NCI-H2029 (cell line): ENCODE results near the gene IGSF3.
"Not testable (repeated sequence)": the region's sequence is repeated elsewhere in the genome, so short reads cannot be mapped to it uniquely, and the experiment has no call there.

Experiments
- DNase-seq: peaks from one replicate; lab custom pipeline; 2025; lab: John Stamatoyannopoulos, UW

IGSF3 gene

DNA sequence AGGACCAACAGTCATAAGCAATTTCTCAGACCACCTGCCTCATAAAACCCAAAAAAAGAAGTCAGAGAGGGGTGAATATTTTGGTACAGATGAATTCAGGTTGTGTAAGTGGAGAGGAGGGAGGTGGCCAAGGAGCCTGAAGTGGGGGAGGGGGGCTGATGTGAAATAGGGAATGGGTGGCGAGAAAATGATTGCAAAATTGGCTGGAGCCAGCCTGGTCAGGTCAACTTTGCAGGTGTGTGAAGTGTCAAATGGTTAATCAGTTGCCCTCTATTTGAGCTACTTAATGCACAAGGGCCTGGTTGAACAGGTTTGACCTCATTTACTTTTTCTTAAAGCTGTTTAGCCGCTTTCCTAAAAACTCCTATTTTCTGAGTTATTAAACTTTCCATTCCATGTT is 38.1 kb downstream of the IGSF3 start:
- not testable (repeated sequence) for DNase-seq

DNA sequence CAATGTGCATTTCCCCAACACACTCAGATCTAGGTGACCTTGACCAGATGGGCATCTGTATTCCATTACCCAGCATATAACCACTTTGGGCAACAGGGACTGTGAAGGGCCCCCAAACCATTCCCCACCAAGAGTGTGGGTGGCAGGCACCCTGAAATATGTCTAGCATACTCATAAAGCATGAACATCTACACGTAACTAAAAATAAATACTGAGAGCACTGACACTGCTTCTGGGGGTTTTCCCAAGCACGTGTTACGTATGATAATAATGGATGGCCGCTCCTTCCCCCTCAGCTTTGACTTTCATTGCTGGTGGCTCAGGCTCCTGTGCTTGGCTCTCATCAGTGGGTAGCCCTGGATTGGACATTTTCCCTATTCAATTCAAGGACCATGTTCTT is 39.1 kb downstream of the IGSF3 start:
- DNase-seq: no peak

GRCh38 chr1:116627357-116627756 is 40.2 kb downstream of the IGSF3 start:
- DNase-seq: not testable (repeated sequence)

DNA sequence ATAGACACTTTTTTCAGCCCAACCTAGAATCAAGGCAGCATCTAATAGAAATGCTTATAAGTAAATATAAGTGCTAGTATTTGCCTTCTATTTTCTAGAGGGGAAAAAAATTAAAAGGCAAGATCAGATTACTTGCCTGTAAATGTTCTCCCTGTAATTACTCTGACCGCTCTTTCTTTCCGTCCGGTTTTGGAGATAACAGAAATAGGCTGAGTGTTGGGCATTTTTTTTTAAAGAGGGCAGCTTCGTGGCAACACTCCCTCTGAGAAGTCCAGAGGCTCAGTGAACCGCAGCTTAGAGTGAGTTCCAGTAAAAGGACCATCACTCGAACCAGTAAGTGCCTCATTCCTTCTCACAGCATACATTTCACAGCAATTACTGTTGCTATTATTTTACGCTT is 40.6 kb downstream of the IGSF3 start:
- DNase-seq: not testable (repeated sequence)

DNA sequence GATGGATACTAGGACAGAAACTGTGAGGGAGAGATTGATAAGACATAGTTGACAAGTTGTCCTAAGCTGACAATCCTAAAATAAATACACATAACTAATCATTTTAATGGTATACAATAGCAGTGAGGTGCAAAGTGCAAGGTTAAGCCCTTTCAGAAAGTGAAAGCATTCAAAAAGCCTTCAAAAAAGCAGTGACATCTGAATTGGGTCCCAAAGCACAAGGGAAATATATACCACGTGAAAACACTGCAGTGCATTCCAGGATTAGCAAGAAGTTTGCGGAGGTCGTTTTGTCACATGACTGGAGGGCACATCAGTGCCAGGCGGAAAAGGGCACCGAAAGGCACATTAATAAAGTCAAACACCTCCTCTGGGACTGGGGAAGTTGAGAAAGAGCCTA is 42.4 kb downstream of the IGSF3 start:
- not testable (repeated sequence) for DNase-seq

DNA sequence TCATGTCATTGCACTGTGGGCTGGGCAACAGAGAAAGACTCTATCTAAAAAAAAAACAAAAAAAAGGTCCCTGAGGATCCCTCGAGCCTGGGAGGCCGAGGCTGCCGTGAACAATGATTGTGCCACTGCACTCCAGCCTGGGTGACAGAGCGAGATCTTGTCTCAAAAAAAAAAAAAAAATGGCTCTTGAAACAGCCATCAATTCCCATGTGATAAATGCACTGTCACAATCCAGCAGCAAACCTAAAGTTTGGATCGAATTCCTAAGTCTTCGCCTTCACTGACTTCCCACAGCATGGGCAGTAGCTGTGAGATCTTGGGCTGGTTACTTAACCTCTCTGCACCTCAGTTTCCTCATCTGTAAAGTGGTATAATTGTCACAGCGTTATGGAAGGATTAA is 43.5 kb downstream of the IGSF3 start:
- DNase-seq: no peak

GRCh38 chr1:116622496-116622895 is 45.0 kb downstream of the IGSF3 start:
- DNase-seq: not testable (repeated sequence)

DNA sequence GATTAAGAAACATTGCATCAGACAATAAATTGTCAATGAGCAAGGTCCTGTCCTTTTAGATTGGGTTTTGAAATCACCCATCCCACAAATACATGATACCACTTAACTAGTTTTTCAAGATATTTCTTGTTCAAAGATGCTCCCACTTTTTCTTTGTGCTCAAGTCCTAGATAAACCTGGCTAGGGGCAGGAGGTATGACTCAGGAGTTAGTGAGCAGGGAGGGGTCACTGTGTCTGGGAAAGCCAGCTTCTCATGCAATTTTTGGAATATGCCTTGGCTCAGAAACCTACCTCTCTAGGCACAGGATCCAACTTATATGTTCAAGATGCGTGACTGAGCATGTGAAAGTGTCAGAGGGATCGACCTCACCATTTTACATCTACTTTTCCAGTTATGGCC is 45.8 kb downstream of the IGSF3 start:
- not testable (repeated sequence) for DNase-seq

DNA sequence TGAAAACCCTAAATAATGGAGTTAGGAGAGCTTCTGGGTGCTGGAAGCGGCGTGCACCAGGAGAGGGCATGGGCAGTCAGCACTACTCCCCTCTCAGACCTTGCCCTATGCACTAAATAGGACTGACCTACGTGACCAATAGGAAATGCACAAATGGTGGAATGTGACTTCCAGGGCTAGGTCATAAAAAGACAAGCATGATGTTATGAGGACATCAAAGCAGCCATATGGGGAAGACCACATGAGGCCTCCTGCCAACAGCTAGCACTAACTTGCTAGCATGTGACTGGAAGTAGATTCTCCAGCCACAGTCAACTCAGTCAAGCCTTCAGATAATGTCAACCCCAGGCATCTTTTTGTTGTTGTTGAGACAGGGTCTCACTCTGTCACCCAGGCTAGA is 47.1 kb downstream of the IGSF3 start:
- not testable (repeated sequence) for DNase-seq

DNA sequence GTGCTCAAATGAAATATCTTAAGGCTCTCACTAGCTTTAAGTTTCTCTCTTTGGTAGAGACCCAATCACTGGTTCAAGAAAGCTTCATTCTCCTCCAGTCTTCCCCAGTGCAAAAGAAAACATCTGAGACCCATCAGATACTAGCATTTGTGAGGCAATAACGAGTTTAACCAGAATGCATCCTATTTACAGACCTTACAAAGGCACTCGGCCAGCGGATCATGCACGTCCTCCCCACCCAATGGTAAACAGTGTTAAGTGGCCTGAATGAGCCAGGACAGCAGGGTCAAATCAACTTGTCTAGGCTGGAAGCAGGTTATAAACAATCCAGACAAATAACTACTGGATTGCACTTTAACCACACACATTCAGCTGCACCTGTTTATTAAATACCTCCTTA is 48.4 kb downstream of the IGSF3 start:
- DNase-seq: peak; percentile 49

DNA sequence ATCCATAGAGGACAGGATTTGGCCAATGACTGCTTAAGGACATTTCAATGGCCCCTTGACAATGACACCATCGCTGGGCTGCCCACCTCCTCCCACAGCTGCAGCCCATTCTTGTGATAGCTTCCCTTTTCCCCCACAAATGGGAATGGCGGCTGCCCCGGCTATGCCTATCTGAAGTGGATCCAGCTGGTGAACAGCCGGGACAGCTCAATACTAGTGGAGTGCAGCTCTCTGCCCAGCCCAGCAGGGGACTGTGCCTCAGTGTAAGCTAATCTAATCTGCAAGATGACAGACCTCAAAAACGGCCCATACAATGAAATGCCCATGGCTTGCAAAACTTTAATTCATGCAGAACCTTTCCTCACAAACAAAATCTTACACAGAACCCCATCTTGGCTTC is 49.7 kb downstream of the IGSF3 start:
- not testable (repeated sequence) for DNase-seq

- DNase-seq: not testable (repeated sequence)
Observed at GRCh38 chr1:116613825-116614224, 53.7 kb downstream of the IGSF3 start.

DNA sequence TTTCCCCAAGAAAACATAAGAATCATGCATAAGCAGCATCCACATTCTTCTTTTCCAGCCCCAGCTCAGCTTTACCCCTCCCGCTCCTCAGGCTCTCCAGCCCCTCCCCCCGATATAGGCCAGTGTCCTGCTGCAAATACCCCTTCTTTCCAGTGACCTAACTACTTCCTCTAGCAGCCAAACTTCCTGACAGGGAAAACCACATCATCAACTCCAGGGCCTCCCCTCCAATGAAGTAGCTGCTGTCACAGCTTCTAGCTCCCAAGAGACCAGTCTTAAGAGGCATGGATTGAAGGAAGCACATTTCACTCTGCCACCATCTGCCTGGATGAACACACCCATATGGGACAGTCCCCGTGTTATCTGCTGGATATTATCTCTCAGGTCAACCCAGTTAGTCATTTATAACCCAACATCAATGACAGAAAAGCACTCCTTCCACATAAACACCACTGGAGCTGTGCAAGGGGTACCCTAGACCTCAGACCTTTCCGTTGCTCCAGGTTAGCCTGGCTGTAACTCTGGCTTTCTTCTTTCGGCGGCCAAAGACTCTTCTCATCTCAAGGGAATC is 57.6 kb downstream of the IGSF3 start:
- DNase-seq: not testable (repeated sequence)

- DNase-seq: not testable (repeated sequence)
Observed at GRCh38 chr1:116608841-116609240, 58.7 kb downstream of the IGSF3 start.

DNA sequence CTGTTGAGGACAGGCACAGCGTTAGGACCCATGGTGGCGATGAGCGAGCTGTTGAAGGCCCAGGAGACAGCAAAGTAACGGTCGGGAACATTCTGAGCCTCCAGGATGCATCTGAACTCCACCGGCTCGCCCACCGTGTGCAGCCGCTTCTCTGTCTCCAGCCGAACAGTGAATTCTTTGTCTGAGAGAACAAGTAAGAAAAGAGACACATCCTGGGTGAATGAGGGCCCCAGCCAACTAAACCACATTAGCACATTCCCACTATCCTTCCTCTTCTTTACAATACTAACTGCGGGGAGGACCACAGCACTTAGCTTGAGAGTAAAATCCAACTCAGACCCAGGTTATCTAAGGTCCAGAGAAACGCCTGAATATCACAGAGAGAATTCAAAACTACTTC is 59.4 kb downstream of the IGSF3 start:
- not testable (repeated sequence) for DNase-seq

DNA sequence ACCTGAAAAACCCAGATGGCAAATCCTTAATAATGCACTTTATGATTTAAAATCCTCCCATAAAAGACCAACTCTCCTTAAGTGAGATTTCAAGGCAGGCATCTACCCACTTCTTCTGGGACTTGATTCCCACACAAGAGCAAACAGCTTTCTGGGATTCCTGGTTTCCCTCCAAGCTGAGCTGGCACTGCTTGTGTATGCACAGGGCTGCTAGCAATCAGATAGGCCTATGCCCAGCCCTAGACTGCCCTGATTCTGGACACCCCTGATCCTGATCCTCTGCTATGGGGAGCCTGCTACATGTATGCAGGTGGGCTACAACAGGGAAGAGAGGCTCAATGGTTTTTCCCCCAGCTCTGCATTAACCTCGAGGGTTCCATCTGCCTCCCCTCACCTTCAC is 60.1 kb downstream of the IGSF3 start:
- DNase-seq: not testable (repeated sequence)

- not testable (repeated sequence) for DNase-seq
Observed at GRCh38 chr1:116606067-116606466, 61.5 kb downstream of the IGSF3 start.

DNA sequence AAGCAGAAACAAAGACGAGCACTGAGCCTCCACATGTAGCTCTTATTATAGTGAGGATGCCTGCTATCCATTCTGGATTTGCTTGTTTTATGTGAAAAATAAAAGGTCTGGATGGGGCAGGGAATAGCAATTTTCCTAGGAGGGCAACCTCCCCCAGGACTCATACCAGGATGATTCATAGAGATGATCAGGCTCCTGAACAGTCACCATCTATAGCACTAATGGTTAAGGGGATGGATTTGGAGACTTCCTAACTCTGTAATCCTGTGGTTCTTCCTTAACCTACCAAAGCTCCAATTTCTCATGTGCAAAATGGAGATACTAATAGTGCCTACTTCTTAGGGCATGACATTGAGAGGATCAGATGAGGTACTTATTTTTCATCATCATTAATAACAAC is 62.2 kb downstream of the IGSF3 start:
- no peak for DNase-seq

DNA sequence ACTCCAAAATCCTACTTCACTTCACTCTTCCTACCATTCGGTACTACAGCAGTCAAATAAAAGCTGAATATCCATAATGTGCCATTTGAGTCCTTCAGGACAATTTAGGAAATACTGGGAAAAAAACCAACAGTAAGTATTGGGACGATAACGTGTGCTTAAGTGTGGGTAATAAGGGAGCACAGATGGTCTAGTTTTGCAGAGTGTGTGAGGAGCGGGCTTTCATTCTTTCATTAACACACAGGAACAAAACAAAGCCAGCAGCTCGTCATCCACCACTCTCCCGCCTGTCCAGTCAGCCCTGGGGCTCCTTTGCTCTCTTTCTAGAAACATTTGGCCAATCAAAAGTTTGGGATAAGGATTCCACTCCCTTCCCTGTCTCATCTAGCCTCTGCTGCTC is 63.1 kb downstream of the IGSF3 start:
- DNase-seq: not testable (repeated sequence)

GRCh38 chr1:116603646-116604045 is 63.9 kb downstream of the IGSF3 start:
- DNase-seq: not testable (repeated sequence)

DNA sequence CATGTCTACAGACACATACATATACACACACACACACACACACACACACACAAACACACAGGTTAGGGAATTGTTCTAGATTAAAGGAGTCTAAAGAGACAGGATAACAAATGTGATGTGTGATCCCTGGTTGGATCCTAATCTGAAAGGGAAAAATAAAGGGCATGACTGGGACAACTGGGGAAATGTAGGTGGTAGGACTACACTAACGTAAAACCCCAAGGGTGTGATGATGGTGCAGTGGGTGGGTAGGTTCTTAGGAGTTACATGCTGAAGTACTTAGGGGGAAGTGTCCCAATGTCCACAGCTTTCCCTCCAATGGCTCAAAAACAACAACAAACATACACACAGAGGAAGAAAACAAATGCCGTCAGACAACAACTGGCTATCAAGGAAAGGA is 68.2 kb downstream of the IGSF3 start:
- not testable (repeated sequence) for DNase-seq

GRCh38 chr1:116598420-116599036 is 69.0 kb downstream of the IGSF3 start:
- DNase-seq: not testable (repeated sequence)

- DNase-seq: not testable (repeated sequence)
Observed at GRCh38 chr1:116597388-116597787, 70.1 kb downstream of the IGSF3 start.

DNA sequence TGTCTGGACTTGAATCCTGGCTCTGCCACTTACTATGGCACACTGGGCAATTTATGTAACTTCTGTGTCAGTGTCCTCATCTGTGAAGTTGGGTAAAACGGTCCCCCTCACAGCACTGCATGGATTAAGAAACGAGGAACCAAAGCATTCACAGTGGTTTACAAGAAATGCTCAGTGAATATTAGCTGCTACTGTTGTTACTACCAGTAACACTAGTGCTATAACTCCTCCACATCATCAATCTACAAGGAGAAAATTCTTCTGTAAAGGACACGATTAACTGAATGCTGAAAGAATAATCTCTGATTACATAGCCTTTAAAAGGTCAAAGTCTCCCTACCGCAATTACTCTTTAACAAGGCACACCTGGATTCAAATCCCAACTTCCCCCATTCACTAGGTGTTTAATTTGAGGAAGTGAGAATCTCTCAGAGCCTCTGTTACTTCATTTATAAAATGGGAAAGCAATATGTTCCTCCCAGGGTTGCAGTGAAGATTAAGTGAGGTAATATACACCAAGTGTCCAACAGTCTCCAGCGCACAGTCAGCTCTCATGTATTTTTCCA is 70.7 kb downstream of the IGSF3 start:
- not testable (repeated sequence) for DNase-seq
